ENCODE results near the gene TOM1L2.

DNA sequence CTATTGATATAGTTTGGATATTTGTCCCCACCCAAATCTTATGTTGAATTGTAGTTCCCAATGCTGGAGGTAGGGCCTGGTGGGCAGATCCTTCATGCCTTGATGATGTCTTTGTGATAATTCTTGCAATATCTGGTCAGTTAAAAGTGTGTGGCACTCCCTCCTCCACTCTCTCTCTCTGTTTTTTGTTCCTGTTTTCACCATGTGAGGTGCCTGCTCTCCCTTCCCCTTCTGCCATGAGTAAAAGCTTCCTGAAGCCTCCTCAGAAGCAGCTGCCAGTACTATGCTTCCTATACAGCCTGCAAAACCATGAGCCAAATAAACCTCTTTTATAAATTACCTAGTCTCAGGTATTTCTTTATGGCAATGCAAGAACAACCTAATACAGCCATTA lies 47.3 kb downstream of the TOM1L2 start:
- TF ChIP-seq, protein P1, sequence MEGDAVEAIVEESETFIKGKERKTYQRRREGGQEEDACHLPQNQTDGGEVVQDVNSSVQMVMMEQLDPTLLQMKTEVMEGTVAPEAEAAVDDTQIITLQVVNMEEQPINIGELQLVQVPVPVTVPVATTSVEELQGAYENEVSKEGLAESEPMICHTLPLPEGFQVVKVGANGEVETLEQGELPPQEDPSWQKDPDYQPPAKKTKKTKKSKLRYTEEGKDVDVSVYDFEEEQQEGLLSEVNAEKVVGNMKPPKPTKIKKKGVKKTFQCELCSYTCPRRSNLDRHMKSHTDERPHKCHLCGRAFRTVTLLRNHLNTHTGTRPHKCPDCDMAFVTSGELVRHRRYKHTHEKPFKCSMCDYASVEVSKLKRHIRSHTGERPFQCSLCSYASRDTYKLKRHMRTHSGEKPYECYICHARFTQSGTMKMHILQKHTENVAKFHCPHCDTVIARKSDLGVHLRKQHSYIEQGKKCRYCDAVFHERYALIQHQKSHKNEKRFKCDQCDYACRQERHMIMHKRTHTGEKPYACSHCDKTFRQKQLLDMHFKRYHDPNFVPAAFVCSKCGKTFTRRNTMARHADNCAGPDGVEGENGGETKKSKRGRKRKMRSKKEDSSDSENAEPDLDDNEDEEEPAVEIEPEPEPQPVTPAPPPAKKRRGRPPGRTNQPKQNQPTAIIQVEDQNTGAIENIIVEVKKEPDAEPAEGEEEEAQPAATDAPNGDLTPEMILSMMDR (IDR thresholded peaks at IDR 0.05) = no peak
- TF ChIP-seq POLR2AphosphoS5 (IDR thresholded peaks at IDR 0.05; ENCODE audit: low read depth, low read length) (no peak), TCF7L2 (IDR thresholded peaks at IDR 0.05; ENCODE audit: low read depth, low read length) (no peak), SIN3A (IDR thresholded peaks at IDR 0.05; ENCODE audit: borderline replicate concordance, insufficient read depth, low read depth, low read length) (no peak)
- TF ChIP-seq, protein P2, sequence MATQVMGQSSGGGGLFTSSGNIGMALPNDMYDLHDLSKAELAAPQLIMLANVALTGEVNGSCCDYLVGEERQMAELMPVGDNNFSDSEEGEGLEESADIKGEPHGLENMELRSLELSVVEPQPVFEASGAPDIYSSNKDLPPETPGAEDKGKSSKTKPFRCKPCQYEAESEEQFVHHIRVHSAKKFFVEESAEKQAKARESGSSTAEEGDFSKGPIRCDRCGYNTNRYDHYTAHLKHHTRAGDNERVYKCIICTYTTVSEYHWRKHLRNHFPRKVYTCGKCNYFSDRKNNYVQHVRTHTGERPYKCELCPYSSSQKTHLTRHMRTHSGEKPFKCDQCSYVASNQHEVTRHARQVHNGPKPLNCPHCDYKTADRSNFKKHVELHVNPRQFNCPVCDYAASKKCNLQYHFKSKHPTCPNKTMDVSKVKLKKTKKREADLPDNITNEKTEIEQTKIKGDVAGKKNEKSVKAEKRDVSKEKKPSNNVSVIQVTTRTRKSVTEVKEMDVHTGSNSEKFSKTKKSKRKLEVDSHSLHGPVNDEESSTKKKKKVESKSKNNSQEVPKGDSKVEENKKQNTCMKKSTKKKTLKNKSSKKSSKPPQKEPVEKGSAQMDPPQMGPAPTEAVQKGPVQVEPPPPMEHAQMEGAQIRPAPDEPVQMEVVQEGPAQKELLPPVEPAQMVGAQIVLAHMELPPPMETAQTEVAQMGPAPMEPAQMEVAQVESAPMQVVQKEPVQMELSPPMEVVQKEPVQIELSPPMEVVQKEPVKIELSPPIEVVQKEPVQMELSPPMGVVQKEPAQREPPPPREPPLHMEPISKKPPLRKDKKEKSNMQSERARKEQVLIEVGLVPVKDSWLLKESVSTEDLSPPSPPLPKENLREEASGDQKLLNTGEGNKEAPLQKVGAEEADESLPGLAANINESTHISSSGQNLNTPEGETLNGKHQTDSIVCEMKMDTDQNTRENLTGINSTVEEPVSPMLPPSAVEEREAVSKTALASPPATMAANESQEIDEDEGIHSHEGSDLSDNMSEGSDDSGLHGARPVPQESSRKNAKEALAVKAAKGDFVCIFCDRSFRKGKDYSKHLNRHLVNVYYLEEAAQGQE (IDR thresholded peaks at IDR 0.05; ENCODE audit: insufficient read depth in 1 of 2, low read depth in 2 of 2, low read length in 1 of 2) = no peak

Measured in Panc1 (cell line).